ENCODE results near the gene ERBIN.

Gene ERBIN

GRCh38 chr5:65989158-65989557 lies 62.8 kb downstream of the ERBIN start:
- DNase-seq (ENCODE audit: insufficient read length, low spot score) (no peak), FAIRE-seq (no peak)
- no peak for TF ChIP-seq POLR2AphosphoS5 (IDR thresholded peaks at IDR 0.05; ENCODE audit: low read depth, low read length)
- no peak for TF ChIP-seq SPI1 (IDR thresholded peaks at IDR 0.05; ENCODE audit: low read depth, low read length)
- no peak for TF ChIP-seq TAF1 (IDR thresholded peaks at IDR 0.05; ENCODE audit: low read depth, low read length)
- no peak for TF ChIP-seq PAX5 (IDR thresholded peaks at IDR 0.05; ENCODE audit: insufficient read depth, low read length, severe bottlenecking)
- no peak for TF ChIP-seq POLR2A (IDR thresholded peaks at IDR 0.05; ENCODE audit: low read depth, low read length)
- TF ChIP-seq POU2F2 (IDR thresholded peaks at IDR 0.05; ENCODE audit: low read depth, low read length) = no peak

GRCh38 chr5:65992630-65993029 lies 66.3 kb downstream of the ERBIN start:
- TF ChIP-seq POLR2AphosphoS5 (IDR thresholded peaks at IDR 0.05; ENCODE audit: low read depth, low read length) = no peak
- TF ChIP-seq SPI1 (IDR thresholded peaks at IDR 0.05; ENCODE audit: low read depth, low read length) = no peak
- TF ChIP-seq POU2F2 (IDR thresholded peaks at IDR 0.05; ENCODE audit: low read depth, low read length) = no peak
- TF ChIP-seq POLR2A (IDR thresholded peaks at IDR 0.05; ENCODE audit: low read depth, low read length) = no peak
- TF ChIP-seq TAF1 (IDR thresholded peaks at IDR 0.05; ENCODE audit: low read depth, low read length) = no peak
- no peak for TF ChIP-seq PAX5 (IDR thresholded peaks at IDR 0.05; ENCODE audit: insufficient read depth, low read length, severe bottlenecking)
- DNase-seq (ENCODE audit: insufficient read length, low spot score) (no peak), FAIRE-seq (no peak)

GRCh38 chr5:65994117-65994786 lies 67.9 kb downstream of the ERBIN start:
- TF ChIP-seq POLR2A (IDR thresholded peaks at IDR 0.05; ENCODE audit: low read depth, low read length) (no peak), TAF1 (IDR thresholded peaks at IDR 0.05; ENCODE audit: low read depth, low read length) (no peak), POU2F2 (IDR thresholded peaks at IDR 0.05; ENCODE audit: low read depth, low read length) (no peak), SPI1 (IDR thresholded peaks at IDR 0.05; ENCODE audit: low read depth, low read length) (no peak)
- FAIRE-seq (peak; percentile 20), DNase-seq (ENCODE audit: insufficient read length, low spot score) (no peak)

- no peak for TF ChIP-seq POU2F2 (IDR thresholded peaks at IDR 0.05; ENCODE audit: low read depth, low read length)
- TF ChIP-seq POLR2AphosphoS5 (IDR thresholded peaks at IDR 0.05; ENCODE audit: low read depth, low read length) = no peak
- TF ChIP-seq PAX5 (IDR thresholded peaks at IDR 0.05; ENCODE audit: insufficient read depth, low read length, severe bottlenecking) = no peak
- TF ChIP-seq TAF1 (IDR thresholded peaks at IDR 0.05; ENCODE audit: low read depth, low read length) = no peak
- TF ChIP-seq SPI1 (IDR thresholded peaks at IDR 0.05; ENCODE audit: low read depth, low read length) = no peak
- TF ChIP-seq POLR2A (IDR thresholded peaks at IDR 0.05; ENCODE audit: low read depth, low read length) = no peak
- FAIRE-seq (no peak), DNase-seq (ENCODE audit: insufficient read length, low spot score) (no peak)
Observed at GRCh38 chr5:65999061-65999723, 72.8 kb downstream of the ERBIN start.

GRCh38 chr5:66001952-66002351 lies 75.6 kb downstream of the ERBIN start:
- no peak for FAIRE-seq
- no peak for TF ChIP-seq TAF1 (IDR thresholded peaks at IDR 0.05; ENCODE audit: low read depth, low read length)
- TF ChIP-seq POLR2AphosphoS5 (IDR thresholded peaks at IDR 0.05; ENCODE audit: low read depth, low read length) = no peak
- TF ChIP-seq POU2F2 (IDR thresholded peaks at IDR 0.05; ENCODE audit: low read depth, low read length) = no peak
- no peak for TF ChIP-seq SPI1 (IDR thresholded peaks at IDR 0.05; ENCODE audit: low read depth, low read length)
- TF ChIP-seq PAX5 (IDR thresholded peaks at IDR 0.05; ENCODE audit: insufficient read depth, low read length, severe bottlenecking) = no peak
- TF ChIP-seq POLR2A (IDR thresholded peaks at IDR 0.05; ENCODE audit: low read depth, low read length) = no peak

GRCh38 chr5:66002415-66002814 lies 76.0 kb downstream of the ERBIN start:
- FAIRE-seq (no peak), DNase-seq (ENCODE audit: insufficient read length, low spot score) (no peak)
- TF ChIP-seq TAF1 (IDR thresholded peaks at IDR 0.05; ENCODE audit: low read depth, low read length) (no peak), PAX5 (IDR thresholded peaks at IDR 0.05; ENCODE audit: insufficient read depth, low read length, severe bottlenecking) (no peak), POLR2A (IDR thresholded peaks at IDR 0.05; ENCODE audit: low read depth, low read length) (no peak), POLR2AphosphoS5 (IDR thresholded peaks at IDR 0.05; ENCODE audit: low read depth, low read length) (no peak), SPI1 (IDR thresholded peaks at IDR 0.05; ENCODE audit: low read depth, low read length) (no peak), POU2F2 (IDR thresholded peaks at IDR 0.05; ENCODE audit: low read depth, low read length) (no peak)

More at GRCh38 chr5:66001952-66002351, 75.6 kb downstream of the ERBIN start:
- no peak for DNase-seq (ENCODE audit: insufficient read length, low spot score)

GRCh38 chr5:66004216-66004615 lies 77.8 kb downstream of the ERBIN start:
- TF ChIP-seq POU2F2 (IDR thresholded peaks at IDR 0.05; ENCODE audit: low read depth, low read length) = no peak
- no peak for TF ChIP-seq POLR2A (IDR thresholded peaks at IDR 0.05; ENCODE audit: low read depth, low read length)
- TF ChIP-seq SPI1 (IDR thresholded peaks at IDR 0.05; ENCODE audit: low read depth, low read length) = no peak
- no peak for TF ChIP-seq TAF1 (IDR thresholded peaks at IDR 0.05; ENCODE audit: low read depth, low read length)
- no peak for TF ChIP-seq POLR2AphosphoS5 (IDR thresholded peaks at IDR 0.05; ENCODE audit: low read depth, low read length)
- TF ChIP-seq PAX5 (IDR thresholded peaks at IDR 0.05; ENCODE audit: insufficient read depth, low read length, severe bottlenecking) = no peak
- DNase-seq (ENCODE audit: insufficient read length, low spot score) (no peak), FAIRE-seq (no peak)

- TF ChIP-seq TAF1 (IDR thresholded peaks at IDR 0.05; ENCODE audit: low read depth, low read length) = no peak
- no peak for TF ChIP-seq PAX5 (IDR thresholded peaks at IDR 0.05; ENCODE audit: insufficient read depth, low read length, severe bottlenecking)
- TF ChIP-seq POLR2AphosphoS5 (IDR thresholded peaks at IDR 0.05; ENCODE audit: low read depth, low read length) = no peak
- TF ChIP-seq POU2F2 (IDR thresholded peaks at IDR 0.05; ENCODE audit: low read depth, low read length) = no peak
- no peak for TF ChIP-seq POLR2A (IDR thresholded peaks at IDR 0.05; ENCODE audit: low read depth, low read length)
- TF ChIP-seq SPI1 (IDR thresholded peaks at IDR 0.05; ENCODE audit: low read depth, low read length) = no peak
- FAIRE-seq (peak; percentile 35), DNase-seq (ENCODE audit: insufficient read length, low spot score) (no peak)
Observed at GRCh38 chr5:66009277-66009676, 82.9 kb downstream of the ERBIN start.

GRCh38 chr5:66010476-66010875 lies 84.1 kb downstream of the ERBIN start:
- TF ChIP-seq POLR2AphosphoS5 (IDR thresholded peaks at IDR 0.05; ENCODE audit: low read depth, low read length) (no peak), SPI1 (IDR thresholded peaks at IDR 0.05; ENCODE audit: low read depth, low read length) (no peak), PAX5 (IDR thresholded peaks at IDR 0.05; ENCODE audit: insufficient read depth, low read length, severe bottlenecking) (no peak), POU2F2 (IDR thresholded peaks at IDR 0.05; ENCODE audit: low read depth, low read length) (no peak), POLR2A (IDR thresholded peaks at IDR 0.05; ENCODE audit: low read depth, low read length) (no peak), TAF1 (IDR thresholded peaks at IDR 0.05; ENCODE audit: low read depth, low read length) (no peak)
- DNase-seq (ENCODE audit: insufficient read length, low spot score) = no peak
- FAIRE-seq = peak; percentile 67
